Measurements from ENCODE around the gene KCNN1. TPM values are rescaled to one million over a fixed set of nuclear protein-coding genes. Genes with fewer than 3 reads are reported as not detected.
A peak's percentile ranks its signal among the peaks of the same experiment; 100 is the strongest.

Gene KCNN1
- total and polyA plus RNA-seq, 2 of the 13 experiments (the other 11 are each of a cell fraction or from before 2014, with no cell fraction given): 0.04 TPM; not detected in 1

DNA sequence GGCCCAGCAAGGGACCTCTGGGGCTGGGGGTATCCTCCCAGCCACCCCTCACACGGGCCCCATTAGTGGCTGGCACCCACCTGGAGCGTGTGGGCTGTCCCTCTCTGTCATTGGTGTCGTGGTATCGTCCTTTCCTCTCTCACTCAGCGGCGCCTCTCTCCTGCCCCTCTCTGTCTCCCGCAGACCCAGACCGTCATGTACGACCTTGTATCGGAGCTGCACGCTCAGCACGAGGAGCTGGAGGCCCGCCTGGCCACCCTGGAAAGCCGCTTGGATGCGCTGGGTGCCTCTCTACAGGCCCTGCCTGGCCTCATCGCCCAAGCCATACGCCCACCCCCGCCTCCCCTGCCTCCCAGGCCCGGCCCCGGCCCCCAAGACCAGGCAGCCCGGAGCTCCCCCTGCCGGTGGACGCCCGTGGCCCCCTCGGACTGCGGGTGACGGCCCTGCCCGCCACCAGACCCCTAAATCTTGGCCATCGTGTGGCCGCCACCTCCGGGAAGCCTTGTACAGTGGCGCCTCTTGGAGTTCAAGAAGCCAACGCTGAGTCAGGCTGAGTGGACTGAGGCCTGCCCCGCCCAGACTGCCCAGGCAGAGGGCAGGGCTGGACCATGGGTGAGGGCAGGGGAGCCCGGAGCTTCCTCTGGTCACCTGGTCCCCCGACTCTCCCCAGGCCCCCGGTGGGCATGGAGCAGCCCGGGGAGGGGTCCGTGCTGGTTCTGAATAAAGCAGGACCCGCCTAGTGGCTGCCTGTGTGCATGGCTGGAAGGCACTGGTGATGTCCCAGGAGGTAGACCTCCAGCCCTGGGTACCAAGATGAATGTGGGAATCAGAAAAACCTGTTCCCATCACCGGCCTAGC lies 31.3 kb downstream of the KCNN1 start (continued):
- TF ChIP-seq, protein P1, sequence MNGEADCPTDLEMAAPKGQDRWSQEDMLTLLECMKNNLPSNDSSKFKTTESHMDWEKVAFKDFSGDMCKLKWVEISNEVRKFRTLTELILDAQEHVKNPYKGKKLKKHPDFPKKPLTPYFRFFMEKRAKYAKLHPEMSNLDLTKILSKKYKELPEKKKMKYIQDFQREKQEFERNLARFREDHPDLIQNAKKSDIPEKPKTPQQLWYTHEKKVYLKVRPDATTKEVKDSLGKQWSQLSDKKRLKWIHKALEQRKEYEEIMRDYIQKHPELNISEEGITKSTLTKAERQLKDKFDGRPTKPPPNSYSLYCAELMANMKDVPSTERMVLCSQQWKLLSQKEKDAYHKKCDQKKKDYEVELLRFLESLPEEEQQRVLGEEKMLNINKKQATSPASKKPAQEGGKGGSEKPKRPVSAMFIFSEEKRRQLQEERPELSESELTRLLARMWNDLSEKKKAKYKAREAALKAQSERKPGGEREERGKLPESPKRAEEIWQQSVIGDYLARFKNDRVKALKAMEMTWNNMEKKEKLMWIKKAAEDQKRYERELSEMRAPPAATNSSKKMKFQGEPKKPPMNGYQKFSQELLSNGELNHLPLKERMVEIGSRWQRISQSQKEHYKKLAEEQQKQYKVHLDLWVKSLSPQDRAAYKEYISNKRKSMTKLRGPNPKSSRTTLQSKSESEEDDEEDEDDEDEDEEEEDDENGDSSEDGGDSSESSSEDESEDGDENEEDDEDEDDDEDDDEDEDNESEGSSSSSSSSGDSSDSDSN (CRISPR knock-in tag; IDR thresholded peaks at IDR 0.05): peak; percentile 32; the same call in 1 of the 2 replicates
- TF ChIP-seq MATR3 (CRISPR knock-in tag; IDR thresholded peaks at IDR 0.05) (no peak), ELF4 (CRISPR knock-in tag; IDR thresholded peaks at IDR 0.05; ENCODE audit: borderline replicate concordance) (no peak), MEIS1 (CRISPR knock-in tag; IDR thresholded peaks at IDR 0.05; ENCODE audit: borderline replicate concordance) (0 out of 2 replicates have a peak, but pooled peaks have one; percentile 34), AGO2 (optimal IDR thresholded peaks at IDR 0.05; ENCODE audit: low read depth, low read length) (no peak), TEAD3 (CRISPR knock-in tag; optimal IDR thresholded peaks at IDR 0.05; ENCODE audit: borderline replicate concordance) (peak; percentile 6), ZNF749 (CRISPR knock-in tag; IDR thresholded peaks at IDR 0.05; ENCODE audit: borderline replicate concordance) (no peak), ZMYM3 (CRISPR knock-in tag; IDR thresholded peaks at IDR 0.05) (peak; percentile 32; the same call in 1 of the 2 replicates), THYN1 (CRISPR knock-in tag; IDR thresholded peaks at IDR 0.05; ENCODE audit: borderline replicate concordance, low read depth) (no peak), ZNF678 (CRISPR knock-in tag; IDR thresholded peaks at IDR 0.05) (0 out of 2 replicates have a peak, but pooled peaks have one; percentile 26), NFATC3 (CRISPR knock-in tag; IDR thresholded peaks at IDR 0.05) (no peak), MBNL3 (CRISPR knock-in tag; conservative IDR thresholded peaks at IDR 0.05) (no peak), ARNT (IDR thresholded peaks at IDR 0.05) (no peak), ZNF598 (CRISPR knock-in tag; IDR thresholded peaks at IDR 0.05; ENCODE audit: borderline replicate concordance) (no peak), HDAC1 (CRISPR knock-in tag; IDR thresholded peaks at IDR 0.05) (no peak), EEA1 (CRISPR knock-in tag; IDR thresholded peaks at IDR 0.05; ENCODE audit: borderline replicate concordance) (no peak), KDM5B (CRISPR knock-in tag; IDR thresholded peaks at IDR 0.05; ENCODE audit: borderline replicate concordance) (no peak), RFX1 (IDR thresholded peaks at IDR 0.05) (no peak), THAP11 (CRISPR knock-in tag; IDR thresholded peaks at IDR 0.05) (peak; percentile 26; the same call in 1 of the 2 replicates)
- TF ChIP-seq, protein P2, sequence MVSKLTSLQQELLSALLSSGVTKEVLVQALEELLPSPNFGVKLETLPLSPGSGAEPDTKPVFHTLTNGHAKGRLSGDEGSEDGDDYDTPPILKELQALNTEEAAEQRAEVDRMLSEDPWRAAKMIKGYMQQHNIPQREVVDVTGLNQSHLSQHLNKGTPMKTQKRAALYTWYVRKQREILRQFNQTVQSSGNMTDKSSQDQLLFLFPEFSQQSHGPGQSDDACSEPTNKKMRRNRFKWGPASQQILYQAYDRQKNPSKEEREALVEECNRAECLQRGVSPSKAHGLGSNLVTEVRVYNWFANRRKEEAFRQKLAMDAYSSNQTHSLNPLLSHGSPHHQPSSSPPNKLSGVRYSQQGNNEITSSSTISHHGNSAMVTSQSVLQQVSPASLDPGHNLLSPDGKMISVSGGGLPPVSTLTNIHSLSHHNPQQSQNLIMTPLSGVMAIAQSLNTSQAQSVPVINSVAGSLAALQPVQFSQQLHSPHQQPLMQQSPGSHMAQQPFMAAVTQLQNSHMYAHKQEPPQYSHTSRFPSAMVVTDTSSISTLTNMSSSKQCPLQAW (CRISPR knock-in tag; IDR thresholded peaks at IDR 0.05): 0 out of 2 replicates have a peak, but pooled peaks have one; percentile 23
- TF ChIP-seq, protein P3, sequence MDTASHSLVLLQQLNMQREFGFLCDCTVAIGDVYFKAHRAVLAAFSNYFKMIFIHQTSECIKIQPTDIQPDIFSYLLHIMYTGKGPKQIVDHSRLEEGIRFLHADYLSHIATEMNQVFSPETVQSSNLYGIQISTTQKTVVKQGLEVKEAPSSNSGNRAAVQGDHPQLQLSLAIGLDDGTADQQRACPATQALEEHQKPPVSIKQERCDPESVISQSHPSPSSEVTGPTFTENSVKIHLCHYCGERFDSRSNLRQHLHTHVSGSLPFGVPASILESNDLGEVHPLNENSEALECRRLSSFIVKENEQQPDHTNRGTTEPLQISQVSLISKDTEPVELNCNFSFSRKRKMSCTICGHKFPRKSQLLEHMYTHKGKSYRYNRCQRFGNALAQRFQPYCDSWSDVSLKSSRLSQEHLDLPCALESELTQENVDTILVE (CRISPR knock-in tag; IDR thresholded peaks at IDR 0.05): no peak
- TF ChIP-seq, protein P4, sequence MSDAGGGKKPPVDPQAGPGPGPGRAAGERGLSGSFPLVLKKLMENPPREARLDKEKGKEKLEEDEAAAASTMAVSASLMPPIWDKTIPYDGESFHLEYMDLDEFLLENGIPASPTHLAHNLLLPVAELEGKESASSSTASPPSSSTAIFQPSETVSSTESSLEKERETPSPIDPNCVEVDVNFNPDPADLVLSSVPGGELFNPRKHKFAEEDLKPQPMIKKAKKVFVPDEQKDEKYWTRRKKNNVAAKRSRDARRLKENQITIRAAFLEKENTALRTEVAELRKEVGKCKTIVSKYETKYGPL (CRISPR knock-in tag; IDR thresholded peaks at IDR 0.05): no peak
